HCT116 (cell line): Measurements from ENCODE around the gene CIDEA. TPM values are rescaled to one million over a fixed set of nuclear protein-coding genes. Genes with fewer than 3 reads are reported as not detected.

Experiments
- ATAC-seq: fragments of 200-7000 bp; cut with Tn5 transposase; 2 replicates; pipeline ENCODE4 v1.9.1; 2020; ENCODE audit warnings: mild to moderate bottlenecking, moderate library complexity
- BruUV-seq: library from RNA; stranded (reverse); fragments of 400-500 nt; replicated peaks from 2 replicates; lab custom pipeline; 2021; lab: Mats Ljungman, UMichigan
- CTCF ChIA-PET: fragments of 300-600 bp; sonication (Branson Sonifier 250); formaldehyde crosslinking; loops from one replicate; lab custom pipeline; 2021; ENCODE audit warnings: antibody characterized with exemption; lab: Charles Lee
- POLR2A ChIA-PET: fragments of 300-600, 350-600 bp; sonication (Branson Sonifier 250); formaldehyde crosslinking; loops from one replicate; lab custom pipeline; 2021; ENCODE audit warnings: antibody characterized with exemption; lab: Charles Lee
- RAD21 ChIA-PET, 2 experiments: fragments of 300-600 bp; sonication (Branson Sonifier 250); formaldehyde crosslinking; loops; one replicate each; lab custom pipeline; 2023; ENCODE audit warnings: low total read pairs in 2 of 2; ENCODE audit not compliant: uncharacterized antibody in 2 of 2, unreplicated experiment in 2 of 2, low non-redundant PET in 1 of 2; lab: Charles Lee
- DNase-seq: peaks from one replicate; pipeline ENCODE4 v3.0.0-alpha.2; 2010; ENCODE audit warnings: low read depth, low spot score
- H2AFZ ChIP-seq: fragments of 200-600 bp; shearing (Covaris generic), sonication (generic); 2 replicates; pipeline ENCODE4 v1.6.1; 2017; ENCODE audit warnings: low read depth, mixed run types, mixed read lengths, antibody characterized with exemption, low read length; ENCODE audit not compliant: poor library complexity, severe bottlenecking
- H3K27ac ChIP-seq: 2 replicates; pipeline ENCODE4 v1.5.1; 2012; ENCODE audit warnings: low read depth, low read length
- H3K27me3 ChIP-seq: fragments of 200-600 bp; sonication (generic); 2 replicates; pipeline ENCODE4 v1.6.1; 2016; ENCODE audit warnings: mixed run types, low read length, mixed read lengths; ENCODE audit not compliant: insufficient read depth
- H3K36me3 ChIP-seq, 2 experiments: fragments of 200-500 bp in 1 of 2; fragments of 200-600 bp in 1 of 2; sonication (Bioruptor generic) in 1 of 2; sonication (generic) in 1 of 2; 2 replicates each; pipeline versions ENCODE4 v1.5.1 to v1.6.1; 2014 to 2016; ENCODE audit warnings: low read length in 2 of 2, inconsistent platforms in 1 of 2, mixed read lengths in 1 of 2, mixed run types in 1 of 2; ENCODE audit not compliant: insufficient read depth in 2 of 2, control insufficient read depth in 1 of 2
- H3K4me1 ChIP-seq, 2 experiments: fragments of 200-600 bp in 1 of 2; sonication (generic) in 1 of 2; 2 replicates each; pipeline versions ENCODE4 v1.5.1 to v1.6.1; 2012 to 2017; ENCODE audit warnings: low read length in 2 of 2, inconsistent platforms in 1 of 2, mild to moderate bottlenecking in 1 of 2, mixed read lengths in 1 of 2, mixed run types in 1 of 2, moderate library complexity in 1 of 2; ENCODE audit not compliant: insufficient read depth in 2 of 2, control insufficient read depth in 1 of 2
- H3K4me2 ChIP-seq: fragments of 200-600 bp; sonication (generic); 2 replicates; pipeline ENCODE4 v1.6.1; 2017; ENCODE audit warnings: mixed run types, low read length, mixed read lengths
- H3K4me3 ChIP-seq, 2 experiments: fragments of 200-600 bp in 1 of 2; sonication (generic) in 1 of 2; replicated peaks in 1 of 2; 2 replicates each; pipeline ENCODE4 v1.5.1; 2011 to 2016; ENCODE audit warnings: low read length in 2 of 2, control low read depth in 1 of 2, low read depth in 1 of 2, mild to moderate bottlenecking in 1 of 2, mixed read lengths in 1 of 2, mixed run types in 1 of 2
- H3K79me2 ChIP-seq: fragments of 200-600 bp; sonication (generic); 2 replicates; pipeline ENCODE4 v1.6.1; 2017; ENCODE audit warnings: mild to moderate bottlenecking, mixed run types, low read length, moderate library complexity, mixed read lengths; ENCODE audit not compliant: insufficient read depth
- H3K9ac ChIP-seq: fragments of 200-600 bp; sonication (generic); 2 replicates; pipeline ENCODE4 v1.6.1; 2016; ENCODE audit warnings: low read length, mixed read lengths
- H3K9me2 ChIP-seq: fragments of 200-600 bp; sonication (generic), shearing (Covaris generic); 2 replicates; pipeline ENCODE4 v1.6.1; 2017; ENCODE audit warnings: mixed run types, mild to moderate bottlenecking, moderate library complexity; ENCODE audit not compliant: insufficient read depth
- H3K9me3 ChIP-seq, 2 experiments: fragments of 200-500 bp in 1 of 2; fragments of 200-600 bp in 1 of 2; sonication (Bioruptor generic) in 1 of 2; sonication (generic) in 1 of 2; 2 replicates each; pipeline ENCODE4 v1.6.1; 2014 to 2017; ENCODE audit warnings: low read length in 2 of 2, mixed read lengths in 2 of 2, inconsistent platforms in 1 of 2, low read depth in 1 of 2, mild to moderate bottlenecking in 1 of 2, mixed run types in 1 of 2, moderate library complexity in 1 of 2; ENCODE audit not compliant: control insufficient read depth in 1 of 2, insufficient read depth in 1 of 2
- H4K20me1 ChIP-seq: fragments of 200-600 bp; sonication (generic), shearing (Covaris generic); 2 replicates; pipeline ENCODE4 v1.6.1; 2017; ENCODE audit warnings: mixed run types, mild to moderate bottlenecking, moderate library complexity; ENCODE audit not compliant: insufficient read depth
- RAD21 ChIP-seq: IDR thresholded peaks from 2 replicates; pipeline ENCODE4 v1.6.1; 2012; ENCODE audit warnings: low read depth, mild to moderate bottlenecking
- intact Hi-C: fragments of 100-400 bp; cut with micrococcal nuclease; formaldehyde crosslinking; loops from 2 replicates; pipeline ENCODE4 v1.10.0; 2022
- total RNA-seq: library from RNA; stranded (reverse); gene quantifications from one replicate; pipeline ENCODE4 v1.2.1, GENCODE V29; 2021; ENCODE audit not compliant: unreplicated experiment
- TF ChIP-seq, protein P1 (sequence below): IDR thresholded peaks from 2 replicates; pipeline ENCODE4 v1.6.1; 2011; ENCODE audit warnings: mild to moderate bottlenecking, low read length, moderate library complexity; ENCODE audit not compliant: insufficient replicate concordance; ENCODE audit errors: extremely low read depth
- TF ChIP-seq, protein P2 (sequence below), 3 experiments: fragments of 200-600 bp in 1 of 3; sonication (generic) in 1 of 3; IDR thresholded peaks in 2 of 3; conservative IDR thresholded peaks in 1 of 3; 2 replicates each; pipeline ENCODE4 v1.5.1; 2012 to 2017; ENCODE audit warnings: low read depth in 2 of 3, low read length in 2 of 3, antibody characterized with exemption in 1 of 3, borderline replicate concordance in 1 of 3, control low read depth in 1 of 3, mild to moderate bottlenecking in 1 of 3, mixed read lengths in 1 of 3, mixed run types in 1 of 3, moderate library complexity in 1 of 3; ENCODE audit not compliant: insufficient read depth in 1 of 3

Gene CIDEA
- total RNA-seq, 1 experiment from 2014 or later = not detected

- Histone ChIP-seq H3K9ac (no peak overlapping the region), H3K4me3 (no peak overlapping the region), H3K4me2 (no peak overlapping the region), H3K27ac (no peak overlapping the region), H3K4me1 (no peaks in the 10 kb centered on the region), H3K79me2 (no peaks in the 10 kb centered on the region), H4K20me1 (no peaks in the 10 kb centered on the region), H3K9me2 (no peaks in the 10 kb centered on the region), H3K9me3 (no peaks in the 10 kb centered on the region), H2AFZ (no peak overlapping the region), H3K36me3 (no peaks in the 10 kb centered on the region), H3K27me3 (no peaks in the 10 kb centered on the region)
- POLR2A ChIA-PET = no interaction called here
- CTCF ChIA-PET = interaction anchor here (1.0 to 3.0 kb wide), 4 partner anchors 9 to 172 kb away, joined by 3 to 13 read pairs (median 6); no protein-coding TSS in a partner anchor
- intact Hi-C loops = no loop called here
- BruUV-seq = no TSS peak
- RAD21 ChIA-PET = no interaction called here
- TF ChIP-seq, protein P1, sequence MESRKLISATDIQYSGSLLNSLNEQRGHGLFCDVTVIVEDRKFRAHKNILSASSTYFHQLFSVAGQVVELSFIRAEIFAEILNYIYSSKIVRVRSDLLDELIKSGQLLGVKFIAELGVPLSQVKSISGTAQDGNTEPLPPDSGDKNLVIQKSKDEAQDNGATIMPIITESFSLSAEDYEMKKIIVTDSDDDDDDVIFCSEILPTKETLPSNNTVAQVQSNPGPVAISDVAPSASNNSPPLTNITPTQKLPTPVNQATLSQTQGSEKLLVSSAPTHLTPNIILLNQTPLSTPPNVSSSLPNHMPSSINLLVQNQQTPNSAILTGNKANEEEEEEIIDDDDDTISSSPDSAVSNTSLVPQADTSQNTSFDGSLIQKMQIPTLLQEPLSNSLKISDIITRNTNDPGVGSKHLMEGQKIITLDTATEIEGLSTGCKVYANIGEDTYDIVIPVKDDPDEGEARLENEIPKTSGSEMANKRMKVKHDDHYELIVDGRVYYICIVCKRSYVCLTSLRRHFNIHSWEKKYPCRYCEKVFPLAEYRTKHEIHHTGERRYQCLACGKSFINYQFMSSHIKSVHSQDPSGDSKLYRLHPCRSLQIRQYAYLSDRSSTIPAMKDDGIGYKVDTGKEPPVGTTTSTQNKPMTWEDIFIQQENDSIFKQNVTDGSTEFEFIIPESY = no peak
- TF ChIP-seq RAD21 = peak; percentile 43
- TF ChIP-seq, protein P2, sequence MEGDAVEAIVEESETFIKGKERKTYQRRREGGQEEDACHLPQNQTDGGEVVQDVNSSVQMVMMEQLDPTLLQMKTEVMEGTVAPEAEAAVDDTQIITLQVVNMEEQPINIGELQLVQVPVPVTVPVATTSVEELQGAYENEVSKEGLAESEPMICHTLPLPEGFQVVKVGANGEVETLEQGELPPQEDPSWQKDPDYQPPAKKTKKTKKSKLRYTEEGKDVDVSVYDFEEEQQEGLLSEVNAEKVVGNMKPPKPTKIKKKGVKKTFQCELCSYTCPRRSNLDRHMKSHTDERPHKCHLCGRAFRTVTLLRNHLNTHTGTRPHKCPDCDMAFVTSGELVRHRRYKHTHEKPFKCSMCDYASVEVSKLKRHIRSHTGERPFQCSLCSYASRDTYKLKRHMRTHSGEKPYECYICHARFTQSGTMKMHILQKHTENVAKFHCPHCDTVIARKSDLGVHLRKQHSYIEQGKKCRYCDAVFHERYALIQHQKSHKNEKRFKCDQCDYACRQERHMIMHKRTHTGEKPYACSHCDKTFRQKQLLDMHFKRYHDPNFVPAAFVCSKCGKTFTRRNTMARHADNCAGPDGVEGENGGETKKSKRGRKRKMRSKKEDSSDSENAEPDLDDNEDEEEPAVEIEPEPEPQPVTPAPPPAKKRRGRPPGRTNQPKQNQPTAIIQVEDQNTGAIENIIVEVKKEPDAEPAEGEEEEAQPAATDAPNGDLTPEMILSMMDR (IDR thresholded peaks at IDR 0.05 in 2 of 3, conservative IDR thresholded peaks at IDR 0.05 in 1 of 3; ENCODE audit: borderline replicate concordance in 1 of 3, insufficient read depth in 1 of 3, low read depth in 2 of 3, low read length in 2 of 3) = peak in 2 of 3 experiments; percentile 56 to 57; a peak in 5 of 6 replicates
- ATAC-seq (peak; percentile 85), DNase-seq (no peak)
Measured at GRCh38 chr18:12246849-12247808, 7.0 kb upstream of the CIDEA start.
